ENCODE results near the gene LRP2BP.
"Not testable (repeated sequence)": the region's sequence is repeated elsewhere in the genome, so short reads cannot be mapped to it uniquely, and the experiment has no call there.

The LRP2BP gene

DNA sequence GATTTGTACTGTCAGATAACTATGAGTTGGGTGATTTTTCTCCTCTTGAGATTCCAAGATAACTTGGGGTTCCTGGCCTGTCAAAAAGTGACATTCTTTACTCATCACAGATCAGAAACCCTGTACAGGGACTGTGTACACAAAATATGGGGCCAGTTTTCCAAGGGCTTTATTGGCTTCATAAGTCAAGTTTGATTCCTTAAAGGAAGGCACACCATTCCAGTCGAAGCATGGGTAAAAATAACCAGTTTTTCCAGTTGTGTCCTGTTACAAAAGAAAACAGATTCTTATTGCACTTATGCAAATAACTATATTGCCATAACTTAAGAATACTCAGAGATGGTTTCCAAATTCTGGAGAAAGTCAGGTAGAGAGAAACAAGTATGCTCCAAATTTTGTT lies 70.0 kb downstream of the LRP2BP start:
- DNase-seq (ENCODE audit: low spot score) = not testable (repeated sequence)

DNA sequence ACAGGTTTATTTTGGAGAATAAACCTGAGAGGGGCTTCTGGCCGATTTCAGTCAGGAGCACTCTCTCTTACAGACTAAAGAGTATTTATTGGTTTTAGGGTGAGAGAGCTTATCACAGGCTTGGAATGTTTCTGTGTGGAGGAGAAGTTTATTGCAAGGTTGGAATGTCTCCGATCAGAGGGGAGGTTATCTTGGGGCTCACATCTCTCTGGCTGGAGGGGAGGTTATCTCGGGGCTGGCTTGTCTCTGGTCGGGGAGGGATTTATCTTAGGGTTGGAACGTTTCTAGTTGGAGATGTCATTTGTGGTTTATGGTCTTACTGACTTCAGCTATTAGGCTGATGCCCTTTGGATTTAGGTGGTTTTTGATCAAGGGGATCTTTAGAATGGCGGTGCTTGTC lies 71.4 kb downstream of the LRP2BP start:
- not testable (repeated sequence) for DNase-seq (ENCODE audit: low spot score)

DNA sequence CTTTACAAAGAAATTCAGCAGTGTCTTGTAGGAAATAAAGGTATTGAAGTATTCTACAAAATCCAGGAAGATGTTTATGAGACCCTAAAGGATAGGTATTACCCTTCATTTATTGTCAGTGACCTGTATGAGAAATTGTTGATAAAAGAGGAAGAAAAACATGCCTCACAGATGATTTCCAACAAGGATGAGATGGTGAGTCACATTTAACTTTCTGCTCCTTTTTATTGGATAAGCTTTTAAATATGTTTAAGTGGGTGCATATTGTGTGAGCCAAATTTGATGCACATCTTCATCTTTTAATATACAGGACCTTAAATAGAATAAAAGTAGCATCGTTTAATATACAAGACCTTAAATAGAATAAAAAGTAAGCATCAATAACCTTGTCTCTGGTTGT lies 72.1 kb downstream of the LRP2BP start:
- DNase-seq (ENCODE audit: low spot score) = no peak

DNA sequence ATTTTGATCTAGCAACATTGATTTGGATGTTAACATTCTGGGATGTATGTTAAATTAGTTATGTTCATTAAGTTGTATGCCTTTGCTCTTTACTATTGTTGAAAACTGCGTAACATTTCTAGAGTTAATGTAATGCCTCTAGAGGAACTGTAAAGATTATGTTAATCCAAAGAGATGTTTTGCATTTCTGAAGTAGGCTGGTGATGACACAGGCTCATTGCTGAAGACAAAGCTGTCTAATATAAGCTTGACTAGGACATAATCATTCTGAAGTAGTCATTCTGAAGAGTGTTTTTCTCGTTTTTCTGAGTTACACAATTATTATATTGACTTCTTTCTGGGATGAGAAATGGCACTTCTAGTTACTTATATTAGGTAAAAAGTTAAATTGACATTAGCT lies 72.9 kb downstream of the LRP2BP start:
- DNase-seq (ENCODE audit: low spot score) = no peak

DNA sequence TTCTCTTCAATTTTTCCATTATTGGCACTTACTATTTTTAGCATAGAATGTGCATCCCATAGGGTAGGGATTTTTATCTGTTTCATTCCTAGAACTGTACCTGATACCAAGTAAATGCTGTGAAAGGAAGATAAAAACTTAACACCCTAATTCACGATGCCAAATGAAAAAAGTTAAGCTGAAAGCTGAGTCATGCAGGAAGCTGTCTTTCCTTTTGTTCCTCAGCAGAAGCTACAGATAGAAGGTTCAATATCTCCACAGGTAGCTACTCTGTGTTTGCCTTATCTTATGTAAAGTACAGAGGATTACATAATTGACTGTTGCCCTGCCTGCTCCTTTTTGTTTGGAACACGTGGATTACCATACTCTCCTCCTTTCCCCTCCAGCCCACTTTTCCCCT lies 77.0 kb downstream of the LRP2BP start:
- DNase-seq (ENCODE audit: low spot score) = no peak

DNA sequence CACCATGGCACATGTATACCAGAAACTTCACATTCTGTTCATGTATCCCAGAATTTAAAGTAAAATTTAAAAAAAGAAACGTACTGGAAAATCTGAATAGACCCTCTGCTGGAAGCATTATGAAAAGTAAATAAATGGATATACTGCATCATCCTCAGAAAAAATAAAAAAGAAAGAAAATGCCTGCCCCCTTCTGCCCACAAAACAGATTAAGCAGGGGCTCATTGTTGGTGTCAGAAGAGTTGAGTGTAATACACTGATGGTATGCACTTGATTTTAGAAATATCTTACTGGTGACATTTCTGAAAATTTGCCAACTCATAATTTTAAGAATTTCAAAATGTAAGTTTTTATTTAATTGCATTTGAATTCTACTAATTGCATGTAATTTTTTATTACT lies 77.8 kb downstream of the LRP2BP start:
- DNase-seq (ENCODE audit: low spot score) = no peak

DNA sequence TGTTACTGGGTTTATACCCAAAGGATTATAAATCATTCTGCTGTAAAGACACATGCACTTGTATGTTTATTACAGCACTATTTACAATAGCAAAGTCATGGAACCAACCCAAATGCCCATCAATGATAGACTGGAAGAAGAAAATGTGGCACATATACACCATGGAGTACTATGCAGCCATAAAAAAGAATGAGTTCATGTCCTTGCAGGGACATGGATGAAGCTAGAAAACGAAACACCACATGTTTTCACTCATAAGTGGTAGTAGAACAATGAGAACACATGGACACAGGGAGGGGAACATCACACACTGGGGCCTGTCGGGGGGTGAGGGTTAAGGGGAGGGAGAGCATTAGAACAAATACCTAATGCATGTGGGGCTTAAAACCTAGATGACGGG lies 78.3 kb downstream of the LRP2BP start:
- DNase-seq (ENCODE audit: low spot score) = not testable (repeated sequence)

Measured in pons (tissue), 1 donor.